ENCODE data around the gene CXCR6. TPM values are rescaled to one million over a fixed set of nuclear protein-coding genes. Genes with fewer than 3 reads are reported as not detected.

CXCR6 gene
- total and polyA plus RNA-seq, 2 of the 8 experiments (the other 6 are each of a cell fraction or from before 2014, with no cell fraction given), result not detected

DNA sequence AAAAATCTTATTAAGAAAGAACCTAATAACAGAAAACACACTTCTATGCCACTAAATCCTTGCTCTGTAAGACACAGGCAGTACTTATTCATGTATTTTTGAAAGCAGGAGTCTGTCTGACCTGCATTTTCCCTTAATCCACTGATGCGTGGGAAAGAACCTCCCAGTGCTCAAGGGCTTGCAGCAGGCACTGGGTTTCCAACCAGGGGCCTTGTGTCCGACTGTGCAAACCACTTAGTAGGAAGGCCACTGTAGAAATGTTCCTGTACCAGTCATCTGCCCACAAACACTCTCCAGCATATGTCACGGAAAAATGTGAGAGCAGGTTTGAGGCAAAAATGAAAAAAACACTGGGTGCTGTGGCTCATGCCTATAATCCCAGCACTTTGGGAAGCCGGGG, 12.4 kb downstream of the CXCR6 start (continued):
- TF ChIP-seq, protein P1, sequence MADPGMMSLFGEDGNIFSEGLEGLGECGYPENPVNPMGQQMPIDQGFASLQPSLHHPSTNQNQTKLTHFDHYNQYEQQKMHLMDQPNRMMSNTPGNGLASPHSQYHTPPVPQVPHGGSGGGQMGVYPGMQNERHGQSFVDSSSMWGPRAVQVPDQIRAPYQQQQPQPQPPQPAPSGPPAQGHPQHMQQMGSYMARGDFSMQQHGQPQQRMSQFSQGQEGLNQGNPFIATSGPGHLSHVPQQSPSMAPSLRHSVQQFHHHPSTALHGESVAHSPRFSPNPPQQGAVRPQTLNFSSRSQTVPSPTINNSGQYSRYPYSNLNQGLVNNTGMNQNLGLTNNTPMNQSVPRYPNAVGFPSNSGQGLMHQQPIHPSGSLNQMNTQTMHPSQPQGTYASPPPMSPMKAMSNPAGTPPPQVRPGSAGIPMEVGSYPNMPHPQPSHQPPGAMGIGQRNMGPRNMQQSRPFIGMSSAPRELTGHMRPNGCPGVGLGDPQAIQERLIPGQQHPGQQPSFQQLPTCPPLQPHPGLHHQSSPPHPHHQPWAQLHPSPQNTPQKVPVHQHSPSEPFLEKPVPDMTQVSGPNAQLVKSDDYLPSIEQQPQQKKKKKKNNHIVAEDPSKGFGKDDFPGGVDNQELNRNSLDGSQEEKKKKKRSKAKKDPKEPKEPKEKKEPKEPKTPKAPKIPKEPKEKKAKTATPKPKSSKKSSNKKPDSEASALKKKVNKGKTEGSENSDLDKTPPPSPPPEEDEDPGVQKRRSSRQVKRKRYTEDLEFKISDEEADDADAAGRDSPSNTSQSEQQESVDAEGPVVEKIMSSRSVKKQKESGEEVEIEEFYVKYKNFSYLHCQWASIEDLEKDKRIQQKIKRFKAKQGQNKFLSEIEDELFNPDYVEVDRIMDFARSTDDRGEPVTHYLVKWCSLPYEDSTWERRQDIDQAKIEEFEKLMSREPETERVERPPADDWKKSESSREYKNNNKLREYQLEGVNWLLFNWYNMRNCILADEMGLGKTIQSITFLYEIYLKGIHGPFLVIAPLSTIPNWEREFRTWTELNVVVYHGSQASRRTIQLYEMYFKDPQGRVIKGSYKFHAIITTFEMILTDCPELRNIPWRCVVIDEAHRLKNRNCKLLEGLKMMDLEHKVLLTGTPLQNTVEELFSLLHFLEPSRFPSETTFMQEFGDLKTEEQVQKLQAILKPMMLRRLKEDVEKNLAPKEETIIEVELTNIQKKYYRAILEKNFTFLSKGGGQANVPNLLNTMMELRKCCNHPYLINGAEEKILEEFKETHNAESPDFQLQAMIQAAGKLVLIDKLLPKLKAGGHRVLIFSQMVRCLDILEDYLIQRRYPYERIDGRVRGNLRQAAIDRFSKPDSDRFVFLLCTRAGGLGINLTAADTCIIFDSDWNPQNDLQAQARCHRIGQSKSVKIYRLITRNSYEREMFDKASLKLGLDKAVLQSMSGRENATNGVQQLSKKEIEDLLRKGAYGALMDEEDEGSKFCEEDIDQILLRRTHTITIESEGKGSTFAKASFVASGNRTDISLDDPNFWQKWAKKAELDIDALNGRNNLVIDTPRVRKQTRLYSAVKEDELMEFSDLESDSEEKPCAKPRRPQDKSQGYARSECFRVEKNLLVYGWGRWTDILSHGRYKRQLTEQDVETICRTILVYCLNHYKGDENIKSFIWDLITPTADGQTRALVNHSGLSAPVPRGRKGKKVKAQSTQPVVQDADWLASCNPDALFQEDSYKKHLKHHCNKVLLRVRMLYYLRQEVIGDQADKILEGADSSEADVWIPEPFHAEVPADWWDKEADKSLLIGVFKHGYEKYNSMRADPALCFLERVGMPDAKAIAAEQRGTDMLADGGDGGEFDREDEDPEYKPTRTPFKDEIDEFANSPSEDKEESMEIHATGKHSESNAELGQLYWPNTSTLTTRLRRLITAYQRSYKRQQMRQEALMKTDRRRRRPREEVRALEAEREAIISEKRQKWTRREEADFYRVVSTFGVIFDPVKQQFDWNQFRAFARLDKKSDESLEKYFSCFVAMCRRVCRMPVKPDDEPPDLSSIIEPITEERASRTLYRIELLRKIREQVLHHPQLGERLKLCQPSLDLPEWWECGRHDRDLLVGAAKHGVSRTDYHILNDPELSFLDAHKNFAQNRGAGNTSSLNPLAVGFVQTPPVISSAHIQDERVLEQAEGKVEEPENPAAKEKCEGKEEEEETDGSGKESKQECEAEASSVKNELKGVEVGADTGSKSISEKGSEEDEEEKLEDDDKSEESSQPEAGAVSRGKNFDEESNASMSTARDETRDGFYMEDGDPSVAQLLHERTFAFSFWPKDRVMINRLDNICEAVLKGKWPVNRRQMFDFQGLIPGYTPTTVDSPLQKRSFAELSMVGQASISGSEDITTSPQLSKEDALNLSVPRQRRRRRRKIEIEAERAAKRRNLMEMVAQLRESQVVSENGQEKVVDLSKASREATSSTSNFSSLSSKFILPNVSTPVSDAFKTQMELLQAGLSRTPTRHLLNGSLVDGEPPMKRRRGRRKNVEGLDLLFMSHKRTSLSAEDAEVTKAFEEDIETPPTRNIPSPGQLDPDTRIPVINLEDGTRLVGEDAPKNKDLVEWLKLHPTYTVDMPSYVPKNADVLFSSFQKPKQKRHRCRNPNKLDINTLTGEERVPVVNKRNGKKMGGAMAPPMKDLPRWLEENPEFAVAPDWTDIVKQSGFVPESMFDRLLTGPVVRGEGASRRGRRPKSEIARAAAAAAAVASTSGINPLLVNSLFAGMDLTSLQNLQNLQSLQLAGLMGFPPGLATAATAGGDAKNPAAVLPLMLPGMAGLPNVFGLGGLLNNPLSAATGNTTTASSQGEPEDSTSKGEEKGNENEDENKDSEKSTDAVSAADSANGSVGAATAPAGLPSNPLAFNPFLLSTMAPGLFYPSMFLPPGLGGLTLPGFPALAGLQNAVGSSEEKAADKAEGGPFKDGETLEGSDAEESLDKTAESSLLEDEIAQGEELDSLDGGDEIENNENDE (IDR thresholded peaks at IDR 0.05; ENCODE audit: insufficient replicate concordance, low read length), result no peak
- no peak for TF ChIP-seq CHD2 (IDR thresholded peaks at IDR 0.05; ENCODE audit: low read length)
- TF ChIP-seq HDAC6 (IDR thresholded peaks at IDR 0.05; ENCODE audit: low read depth, low read length), result no peak
- TF ChIP-seq BACH1 (IDR thresholded peaks at IDR 0.05; ENCODE audit: low read length), result no peak
- TF ChIP-seq MAFK (IDR thresholded peaks at IDR 0.05; ENCODE audit: low read depth, low read length), result no peak
- TF ChIP-seq YY1 (IDR thresholded peaks at IDR 0.05; ENCODE audit: low read depth, low read length), result no peak
- no peak for TF ChIP-seq RBBP5 (IDR thresholded peaks at IDR 0.05; ENCODE audit: borderline replicate concordance, low read depth, low read length)
